DND-41 (cell line): ENCODE results near the gene XKR7.
"Not testable (repeated sequence)": the region's sequence is repeated elsewhere in the genome, so short reads cannot be mapped to it uniquely, and the experiment has no call there.

Experiments
- ATAC-seq: fragments of 200-7000 bp; cut with Tn5 transposase; 3 replicates; pipeline ENCODE4 v1.9.1; 2021; ENCODE audit warnings: low read depth; ENCODE audit not compliant: insufficient read depth
- DNase-seq: peaks from one replicate; pipeline ENCODE4 v3.0.0-alpha.2; 2020
- H2AFZ ChIP-seq: 2 replicates; pipeline ENCODE4 v1.6.0; 2012; ENCODE audit warnings: low read depth, low read length
- H3K27ac ChIP-seq: 2 replicates; pipeline ENCODE4 v1.5.1; 2012; ENCODE audit warnings: low read length, inconsistent platforms
- H3K27me3 ChIP-seq: fragments of 200-600 bp; sonication (generic); 2 replicates; pipeline ENCODE4 v1.6.0; 2012; ENCODE audit warnings: low read length, mild to moderate bottlenecking, inconsistent platforms; ENCODE audit not compliant: insufficient read depth, poor library complexity
- H3K36me3 ChIP-seq: 2 replicates; pipeline ENCODE4 v1.5.1; 2012; ENCODE audit warnings: low read length, inconsistent platforms; ENCODE audit not compliant: insufficient read depth
- H3K4me1 ChIP-seq: 2 replicates; pipeline ENCODE4 v1.5.1; 2012; ENCODE audit warnings: mild to moderate bottlenecking, low read length; ENCODE audit not compliant: insufficient read depth
- H3K4me2 ChIP-seq: 2 replicates; pipeline ENCODE4 v1.6.0; 2012; ENCODE audit warnings: mild to moderate bottlenecking, moderate library complexity, low read length, inconsistent platforms; ENCODE audit not compliant: insufficient read depth
- H3K4me3 ChIP-seq, 2 experiments: fragments of 200-600 bp in 1 of 2; shearing (Covaris generic) in 1 of 2; 2 replicates each; pipeline ENCODE4 v1.5.1; 2012 to 2016; ENCODE audit warnings: inconsistent platforms in 2 of 2, low read length in 2 of 2, mild to moderate bottlenecking in 2 of 2, low read depth in 1 of 2, moderate library complexity in 1 of 2
- H3K79me2 ChIP-seq: 2 replicates; pipeline ENCODE4 v1.6.0; 2012; ENCODE audit warnings: low read length, inconsistent platforms; ENCODE audit not compliant: insufficient read depth
- H3K9ac ChIP-seq: 2 replicates; pipeline ENCODE4 v1.6.0; 2012; ENCODE audit warnings: low read depth, mild to moderate bottlenecking, inconsistent platforms, low read length, moderate library complexity
- H3K9me3 ChIP-seq: 2 replicates; pipeline ENCODE4 v1.5.1; 2012; ENCODE audit warnings: low read length, moderate library complexity, mild to moderate bottlenecking, inconsistent platforms; ENCODE audit not compliant: insufficient read depth, severe bottlenecking
- H4K20me1 ChIP-seq: 2 replicates; pipeline ENCODE4 v1.6.0; 2012; ENCODE audit warnings: low read length; ENCODE audit not compliant: insufficient read depth
- CTCF ChIP-seq: IDR thresholded peaks from 2 replicates; pipeline ENCODE4 v1.5.1; 2012; ENCODE audit warnings: borderline replicate concordance, low read length, moderate library complexity, mild to moderate bottlenecking; ENCODE audit not compliant: poor library complexity, severe bottlenecking; ENCODE audit errors: extremely low read depth
- EZH2 ChIP-seq: IDR thresholded peaks from 3 replicates; pipeline ENCODE4 v1.6.1; 2012; ENCODE audit warnings: borderline replicate concordance, low read depth, mild to moderate bottlenecking, moderate library complexity, low read length, inconsistent platforms; ENCODE audit not compliant: severe bottlenecking

Gene XKR7

GRCh38 chr20:31920275-31920855, 47.6 kb upstream of the XKR7 start:
- no peaks in the 10 kb centered on the region for H3K79me2 ChIP-seq
- H3K4me2 ChIP-seq, result no peak overlapping the region

GRCh38 chr20:31921480-31921879, 46.5 kb upstream of the XKR7 start:
- not testable (repeated sequence) for H4K20me1 ChIP-seq, H2AFZ ChIP-seq, H3K27me3 ChIP-seq, H3K36me3 ChIP-seq, H3K27ac ChIP-seq, H3K9ac ChIP-seq, H3K4me3 ChIP-seq, ATAC-seq, H3K9me3 ChIP-seq, H3K79me2 ChIP-seq, H3K4me1 ChIP-seq, DNase-seq, H3K4me2 ChIP-seq

More at GRCh38 chr20:31920275-31920855, 47.6 kb upstream of the XKR7 start:
- H3K4me3 ChIP-seq, result no peak overlapping the region
- no peaks in the 10 kb centered on the region for H3K36me3 ChIP-seq
- H2AFZ ChIP-seq, result no peak overlapping the region
- ATAC-seq (no peak), DNase-seq (no peak)
- H4K20me1 ChIP-seq, result peaks cover 6% of the 10 kb centered on the region; the same call in 1 of the 2 replicates
- peaks cover 3% of the 10 kb centered on the region for H3K27me3 ChIP-seq
- TF ChIP-seq CTCF (no peak), EZH2 (no peak)
- H3K27ac ChIP-seq, result no peak overlapping the region
- H3K4me1 ChIP-seq, result no peaks in the 10 kb centered on the region
- no peak overlapping the region for H3K9ac ChIP-seq
- H3K9me3 ChIP-seq, result no peaks in the 10 kb centered on the region

GRCh38 chr20:31922181-31922580, 45.8 kb upstream of the XKR7 start:
- Histone ChIP-seq H3K36me3 (no peaks in the 10 kb centered on the region), H3K4me1 (no peaks in the 10 kb centered on the region), H3K27me3 (no peaks in the 10 kb centered on the region), H4K20me1 (peaks cover 10% of the 10 kb centered on the region; the same call in 1 of the 2 replicates), H2AFZ (no peak overlapping the region), H3K4me3 (no peak overlapping the region), H3K4me2 (no peak overlapping the region), H3K27ac (no peak overlapping the region), H3K9ac (no peak overlapping the region), H3K9me3 (no peaks in the 10 kb centered on the region), H3K79me2 (no peaks in the 10 kb centered on the region)
- no peak for DNase-seq
- TF ChIP-seq CTCF (no peak), EZH2 (no peak)
- no peak for ATAC-seq

- Histone ChIP-seq H3K27me3 (peaks cover under 1% of the 10 kb centered on the region), H3K9ac (no peak overlapping the region), H4K20me1 (peaks cover 10% of the 10 kb centered on the region; the same call in 1 of the 2 replicates), H3K4me3 (no peak overlapping the region), H3K4me1 (no peaks in the 10 kb centered on the region), H3K9me3 (no peaks in the 10 kb centered on the region), H2AFZ (no peak overlapping the region), H3K27ac (no peak overlapping the region), H3K4me2 (no peak overlapping the region), H3K79me2 (no peaks in the 10 kb centered on the region), H3K36me3 (no peaks in the 10 kb centered on the region)
- ATAC-seq, result no peak
- DNase-seq, result no peak
- TF ChIP-seq CTCF (no peak), EZH2 (no peak)
Observed at GRCh38 chr20:31922588-31922987, 45.4 kb upstream of the XKR7 start.
